GM19455 (cell line): ENCODE results near the gene BLACAT1.

ENCODE experiments used
- ATAC-seq: cut with Tn5 transposase; IDR thresholded peaks from one replicate; pipeline ENCODE4 v1.9.1; 2021; ENCODE audit not compliant: unreplicated experiment

BLACAT1 gene

GRCh38 chr1:205456868-205457745 is 1.3 kb upstream of the BLACAT1 start:
- ATAC-seq: no peak

GRCh38 chr1:205456383-205456867 is 580 bp upstream of the BLACAT1 start:
- no peak for ATAC-seq

GRCh38 chr1:205454903-205455335 is 926 bp downstream of the BLACAT1 start:
- ATAC-seq: no peak

- no peak for ATAC-seq
Measured at GRCh38 chr1:205453466-205453865, 2.4 kb downstream of the BLACAT1 start.

- no peak for ATAC-seq
Measured at GRCh38 chr1:205452933-205453332, 2.9 kb downstream of the BLACAT1 start.

- ATAC-seq: no peak
Measured at GRCh38 chr1:205452364-205452763, 3.5 kb downstream of the BLACAT1 start.

GRCh38 chr1:205451759-205452164 is 4.1 kb downstream of the BLACAT1 start:
- no peak for ATAC-seq

- no peak for ATAC-seq
Measured at GRCh38 chr1:205451202-205451601, 4.6 kb downstream of the BLACAT1 start.

GRCh38 chr1:205450448-205450847 is 5.4 kb downstream of the BLACAT1 start:
- ATAC-seq: no peak

GRCh38 chr1:205449750-205450443 is 5.9 kb downstream of the BLACAT1 start:
- no peak for ATAC-seq

GRCh38 chr1:205449254-205449749 is 6.5 kb downstream of the BLACAT1 start:
- no peak for ATAC-seq

GRCh38 chr1:205448540-205449253 is 7.1 kb downstream of the BLACAT1 start:
- no peak for ATAC-seq

- no peak for ATAC-seq
Measured at GRCh38 chr1:205447457-205448341, 8.1 kb downstream of the BLACAT1 start.

GRCh38 chr1:205446828-205447227 is 9.0 kb downstream of the BLACAT1 start:
- ATAC-seq: no peak

- ATAC-seq: no peak
Measured at GRCh38 chr1:205445646-205445935, 10.3 kb downstream of the BLACAT1 start.

- no peak for ATAC-seq
Measured at GRCh38 chr1:205444931-205445645, 10.8 kb downstream of the BLACAT1 start.

GRCh38 chr1:205444300-205444930 is 11.4 kb downstream of the BLACAT1 start:
- no peak for ATAC-seq

GRCh38 chr1:205443585-205444299 is 12.1 kb downstream of the BLACAT1 start:
- no peak for ATAC-seq
